Smooth muscle cell (in vitro differentiated cells): Measurements from ENCODE around the gene KRTAP27-1. TPM values are rescaled to one million over a fixed set of nuclear protein-coding genes. Genes with fewer than 3 reads are reported as not detected.

Experiments
- DNase-seq: peaks from one replicate; lab custom pipeline; 2025; ENCODE audit not compliant: unreplicated experiment; lab: John Stamatoyannopoulos, UW
- H2AFZ ChIP-seq: fragments of 200-600 bp; sonication (generic); 2 replicates; pipeline ENCODE4 v1.6.0; 2016; ENCODE audit warnings: antibody characterized with exemption, low read depth, mild to moderate bottlenecking
- H3F3A ChIP-seq: fragments of 200-600 bp; sonication (generic); 2 replicates; pipeline ENCODE4 v1.6.0; 2017; ENCODE audit warnings: antibody characterized with exemption, low read depth
- H3K27ac ChIP-seq: fragments of 200-600 bp; sonication (generic); 2 replicates; pipeline ENCODE4 v1.5.1; 2016; ENCODE audit warnings: low read depth, mild to moderate bottlenecking
- H3K27me3 ChIP-seq: fragments of 200-600 bp; sonication (generic); 2 replicates; pipeline ENCODE4 v1.6.1; 2016; ENCODE audit warnings: low read depth, mild to moderate bottlenecking
- H3K36me3 ChIP-seq: fragments of 200-600 bp; sonication (generic); 2 replicates; pipeline ENCODE4 v1.5.1; 2016; ENCODE audit warnings: low read depth
- H3K4me1 ChIP-seq: fragments of 200-600 bp; sonication (generic); 2 replicates; pipeline ENCODE4 v1.5.1; 2016; ENCODE audit warnings: low read depth
- H3K4me2 ChIP-seq: fragments of 200-600 bp; sonication (generic); 2 replicates; pipeline ENCODE4 v1.6.0; 2016; ENCODE audit warnings: mild to moderate bottlenecking
- H3K4me3 ChIP-seq: fragments of 200-600 bp; sonication (generic); 2 replicates; pipeline ENCODE4 v1.5.1; 2016; ENCODE audit warnings: mild to moderate bottlenecking
- H3K79me2 ChIP-seq: fragments of 200-600 bp; sonication (generic); 2 replicates; pipeline ENCODE4 v1.6.0; 2016; ENCODE audit warnings: low read depth, mild to moderate bottlenecking
- H3K9ac ChIP-seq: fragments of 200-600 bp; sonication (generic); 2 replicates; pipeline ENCODE4 v1.6.0; 2016; ENCODE audit warnings: low read depth
- H3K9me3 ChIP-seq: fragments of 200-600 bp; sonication (generic); replicated peaks from 2 replicates; pipeline ENCODE4 v1.5.1; 2016; ENCODE audit warnings: low read depth
- H4K20me1 ChIP-seq: fragments of 200-600 bp; sonication (generic); 2 replicates; pipeline ENCODE4 v1.6.0; 2016; ENCODE audit warnings: low read depth
- WGBS: methylation state at CpG from one replicate; pipeline ENCODE4 v1.1.7; 2016; ENCODE audit warnings: low lambda C conversion rate; 5-methylcytosine and 5-hydroxymethylcytosine counted together
- polyA plus RNA-seq: library from polyadenylated mRNA; unstranded; fragments of >200 nt; fragmentation: Nextera tagmentation; extraction: Ambion mirVana; gene quantifications from 2 replicates; pipeline ENCODE4 v1.2.1, GENCODE V29; 2016
- total RNA-seq: library from RNA; depleted of rRNA; stranded (reverse); fragments of >200 nt; gene quantifications from 2 replicates; pipeline ENCODE4 v1.2.3, GENCODE V29; 2014
- TF ChIP-seq, protein P1 (sequence below): fragments of 200-600 bp; sonication (generic); IDR thresholded peaks from 2 replicates; pipeline ENCODE4 v1.5.1; 2017; ENCODE audit warnings: borderline replicate concordance, mild to moderate bottlenecking, antibody characterized with exemption; ENCODE audit not compliant: insufficient read depth, poor library complexity, severe bottlenecking

The KRTAP27-1 gene, protein sequence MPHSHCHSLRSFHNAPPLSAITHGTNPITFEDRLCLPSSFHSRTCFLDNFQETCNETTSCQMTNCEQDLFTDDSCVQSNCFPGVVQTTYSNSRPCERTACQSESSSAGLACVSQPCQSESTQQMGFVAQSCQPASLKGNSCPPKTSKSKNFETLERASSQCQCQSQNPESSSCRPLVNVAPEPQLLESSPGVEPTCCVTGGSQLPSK
- total RNA-seq (not detected in 2 replicates), polyA plus RNA-seq (not detected in 2 replicates)

DNA sequence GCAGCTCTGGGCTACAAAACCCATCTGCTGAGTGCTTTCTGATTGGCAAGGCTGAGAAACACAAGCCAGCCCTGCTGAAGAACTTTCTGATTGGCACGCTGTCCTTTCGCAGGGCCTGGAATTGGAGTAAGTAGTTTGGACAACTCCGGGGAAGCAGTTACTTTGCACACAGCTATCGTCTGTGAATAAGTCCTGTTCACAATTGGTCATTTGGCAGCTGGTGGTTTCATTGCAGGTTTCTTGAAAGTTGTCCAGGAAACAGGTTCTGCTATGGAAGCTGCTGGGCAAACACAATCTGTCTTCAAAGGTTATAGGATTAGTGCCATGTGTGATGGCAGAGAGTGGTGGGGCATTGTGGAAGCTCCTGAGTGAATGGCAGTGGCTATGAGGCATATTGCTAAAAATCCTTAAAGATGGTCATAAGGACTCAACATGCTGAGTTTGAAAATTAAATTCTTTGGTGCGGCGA, at the start of gene KRTAP27-1:
Gene KRTAP27-1, minus strand, starts transcription at position 419 of the 469 bp plus-strand sequence. Its CDS starts 26 bp downstream, at position 393.
- Histone ChIP-seq H3K27ac (peak within 1 kb of the TSS; percentile 67), H3K79me2 (no peaks in the 10 kb centered on the region), H3F3A (no peaks in the 10 kb centered on the region), H2AFZ (peak within 1 kb of the TSS; percentile 39), H3K4me3 (no peak within 1 kb of the TSS), H4K20me1 (no peaks in the 10 kb centered on the region), H3K9ac (no peak within 1 kb of the TSS), H3K27me3 (no peaks in the 10 kb centered on the region), H3K4me2 (peak within 1 kb of the TSS; percentile 28), H3K36me3 (no peaks in the 10 kb centered on the region), H3K4me1 (peaks cover 4% of the 10 kb centered on the region), H3K9me3 (no peaks in the 10 kb centered on the region)
- TF ChIP-seq, protein P1, sequence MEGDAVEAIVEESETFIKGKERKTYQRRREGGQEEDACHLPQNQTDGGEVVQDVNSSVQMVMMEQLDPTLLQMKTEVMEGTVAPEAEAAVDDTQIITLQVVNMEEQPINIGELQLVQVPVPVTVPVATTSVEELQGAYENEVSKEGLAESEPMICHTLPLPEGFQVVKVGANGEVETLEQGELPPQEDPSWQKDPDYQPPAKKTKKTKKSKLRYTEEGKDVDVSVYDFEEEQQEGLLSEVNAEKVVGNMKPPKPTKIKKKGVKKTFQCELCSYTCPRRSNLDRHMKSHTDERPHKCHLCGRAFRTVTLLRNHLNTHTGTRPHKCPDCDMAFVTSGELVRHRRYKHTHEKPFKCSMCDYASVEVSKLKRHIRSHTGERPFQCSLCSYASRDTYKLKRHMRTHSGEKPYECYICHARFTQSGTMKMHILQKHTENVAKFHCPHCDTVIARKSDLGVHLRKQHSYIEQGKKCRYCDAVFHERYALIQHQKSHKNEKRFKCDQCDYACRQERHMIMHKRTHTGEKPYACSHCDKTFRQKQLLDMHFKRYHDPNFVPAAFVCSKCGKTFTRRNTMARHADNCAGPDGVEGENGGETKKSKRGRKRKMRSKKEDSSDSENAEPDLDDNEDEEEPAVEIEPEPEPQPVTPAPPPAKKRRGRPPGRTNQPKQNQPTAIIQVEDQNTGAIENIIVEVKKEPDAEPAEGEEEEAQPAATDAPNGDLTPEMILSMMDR: no peak
- DNase-seq: no peak
- 95% methylated on average over 6 of the region's 6 CpGs for WGBS

DNA sequence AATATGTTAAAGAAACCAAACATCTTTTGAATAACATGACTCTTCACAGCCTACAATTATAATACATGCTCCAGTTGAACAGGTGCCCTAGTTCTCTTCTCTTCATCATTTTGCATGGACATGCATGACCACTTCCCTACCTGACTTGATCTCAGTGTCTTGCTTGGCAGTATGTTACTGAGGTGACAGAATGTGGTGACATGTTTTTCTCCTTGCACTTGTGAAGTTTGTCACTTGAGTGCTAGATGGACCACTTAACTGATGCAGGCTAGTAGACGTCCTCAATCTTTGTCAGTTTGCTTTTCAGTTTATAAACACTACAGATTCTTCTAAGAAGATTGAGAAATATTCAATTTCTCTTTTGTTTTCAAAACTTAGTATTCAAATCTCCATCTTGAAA, 44.7 kb upstream of the KRTAP27-1 start:
- Histone ChIP-seq H3K4me3 (no peak overlapping the region), H3K27ac (no peak overlapping the region), H3K36me3 (no peaks in the 10 kb centered on the region), H3K79me2 (no peaks in the 10 kb centered on the region), H3K4me2 (no peak overlapping the region), H3F3A (no peaks in the 10 kb centered on the region), H3K4me1 (no peaks in the 10 kb centered on the region), H3K9ac (no peak overlapping the region), H3K27me3 (no peaks in the 10 kb centered on the region), H3K9me3 (no peaks in the 10 kb centered on the region), H4K20me1 (no peaks in the 10 kb centered on the region), H2AFZ (no peak overlapping the region)
- WGBS: 79% methylated on average over 1 of the region's 1 CpG
- no peak for DNase-seq
- TF ChIP-seq, protein P1: no peak

DNA sequence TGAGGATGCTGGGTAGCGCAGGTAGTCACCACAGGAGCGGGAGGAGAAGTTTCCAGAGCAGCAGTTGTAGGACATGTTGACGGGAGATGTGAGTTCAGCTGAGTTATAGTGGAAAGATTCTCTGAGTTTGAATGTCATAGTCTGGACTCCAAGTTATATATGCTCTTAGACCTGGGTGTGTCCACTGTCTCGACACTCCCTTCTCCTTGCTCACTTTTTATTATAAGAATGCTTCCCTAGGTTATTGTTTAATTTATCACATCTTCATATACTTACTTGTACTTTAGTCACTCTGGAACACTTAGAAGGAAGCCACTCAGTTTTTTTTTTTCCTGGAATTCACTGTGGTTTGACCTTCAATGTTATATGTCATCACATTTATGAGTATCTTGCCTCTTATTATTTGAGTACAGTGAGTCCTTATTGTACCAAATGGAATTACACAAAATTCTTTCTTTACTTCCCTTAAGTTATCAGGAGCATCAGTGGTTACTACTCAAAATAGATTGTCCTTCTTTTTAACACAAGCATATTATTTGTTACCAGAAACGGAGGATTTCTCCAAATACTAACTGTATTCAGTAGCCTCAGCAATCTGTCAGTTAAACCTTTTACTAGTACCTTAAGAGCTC, 34.8 kb upstream of the KRTAP27-1 start, which contains the start of gene KRTAP13-2:
Gene KRTAP13-2, minus strand, starts transcription at position 133 of the 632 bp plus-strand sequence. Its CDS starts 58 bp downstream, at position 75.
- H3K4me2 ChIP-seq: no peak within 1 kb of the TSS
- DNase-seq: no peak
- TF ChIP-seq, protein P1: no peak
- no peak within 1 kb of the TSS for H2AFZ ChIP-seq
- no peak within 1 kb of the TSS for H3K9ac ChIP-seq
- no peaks in the 10 kb centered on the region for H3F3A ChIP-seq
- H3K9me3 ChIP-seq: no peaks in the 10 kb centered on the region
- H4K20me1 ChIP-seq: no peaks in the 10 kb centered on the region
- 92% methylated on average over 5 of the region's 5 CpGs for WGBS
- H3K4me3 ChIP-seq: no peak within 1 kb of the TSS
- no peaks in the 10 kb centered on the region for H3K27me3 ChIP-seq
- no peak within 1 kb of the TSS for H3K27ac ChIP-seq
- no peaks in the 10 kb centered on the region for H3K36me3 ChIP-seq
- H3K79me2 ChIP-seq: no peaks in the 10 kb centered on the region
- H3K4me1 ChIP-seq: no peaks in the 10 kb centered on the region
